AG09309 (cell line): ENCODE results near the gene POM121L2.

Experiments
- DNase-seq: peaks from one replicate; pipeline ENCODE4 v3.0.0-alpha.2; 2010; ENCODE audit warnings: low read depth
- H3K4me3 ChIP-seq: 2 replicates; pipeline ENCODE4 v1.5.1; 2011; ENCODE audit warnings: mild to moderate bottlenecking, low read depth, low read length, moderate library complexity; ENCODE audit not compliant: control insufficient read depth
- CTCF ChIP-seq: IDR thresholded peaks from 2 replicates; pipeline ENCODE4 v1.5.1; 2011; ENCODE audit warnings: mild to moderate bottlenecking, low read depth, low read length, inconsistent platforms; ENCODE audit not compliant: insufficient read depth, control insufficient read depth; ENCODE audit errors: missing control alignments

The POM121L2 gene

GRCh38 chr6:27312146-27312949 is at the start of gene POM121L2:
TSS of gene POM121L2 (minus strand) at chr6:27312273. CDS start at chr6:27312170, 103 bp downstream.
- peak; percentile 65 for TF ChIP-seq CTCF
- peak within 1 kb of the TSS; percentile 60 for H3K4me3 ChIP-seq
- no peak for DNase-seq

GRCh38 chr6:27359231-27359630 is 47.2 kb upstream of the POM121L2 start:
- TF ChIP-seq CTCF, result no peak
- no peak for DNase-seq
- no peak overlapping the region for H3K4me3 ChIP-seq

- no peak overlapping the region for H3K4me3 ChIP-seq
- no peak for TF ChIP-seq CTCF
- no peak for DNase-seq
Measured at GRCh38 chr6:27358786-27359185, 46.7 kb upstream of the POM121L2 start.

- TF ChIP-seq CTCF, result no peak
- H3K4me3 ChIP-seq, result no peak overlapping the region
- DNase-seq, result no peak
Measured at GRCh38 chr6:27352850-27353249, 40.8 kb upstream of the POM121L2 start.

GRCh38 chr6:27334141-27334540 is 22.1 kb upstream of the POM121L2 start:
- no peak for DNase-seq
- TF ChIP-seq CTCF, result no peak
- no peak overlapping the region for H3K4me3 ChIP-seq

- TF ChIP-seq CTCF, result no peak
- no peak overlapping the region for H3K4me3 ChIP-seq
- no peak for DNase-seq
Measured at GRCh38 chr6:27333642-27334040, 21.6 kb upstream of the POM121L2 start.
